Neural cell (in vitro differentiated cells): ENCODE results near the gene EPO. TPM values are rescaled to one million over a fixed set of nuclear protein-coding genes. Genes with fewer than 3 reads are reported as not detected.

Experiments used
- H2AFZ ChIP-seq: fragments of 200-600, 300-800 bp; sonication (generic), shearing (Covaris generic); 2 replicates; pipeline ENCODE4 v1.6.0; 2014; ENCODE audit warnings: low read depth, mild to moderate bottlenecking, antibody characterized with exemption, low read length, moderate library complexity
- H3F3A ChIP-seq: fragments of 200-600 bp; shearing (Covaris generic); 2 replicates; pipeline ENCODE4 v1.6.1; 2016; ENCODE audit warnings: mild to moderate bottlenecking, moderate library complexity, mixed read lengths, antibody characterized with exemption, low read length; ENCODE audit not compliant: insufficient read depth, poor library complexity, severe bottlenecking
- H3K27ac ChIP-seq: fragments of 200-600, 300-800 bp; sonication (generic), shearing (Covaris generic); 2 replicates; pipeline ENCODE4 v1.5.1; 2014; ENCODE audit warnings: mild to moderate bottlenecking, low read length, moderate library complexity
- H3K27me3 ChIP-seq: fragments of 300-800, 200-600 bp; sonication (generic), shearing (Covaris generic); 2 replicates; pipeline ENCODE4 v1.6.0; 2014; ENCODE audit warnings: mild to moderate bottlenecking, low read depth, low read length, moderate library complexity; ENCODE audit not compliant: insufficient read depth
- H3K36me3 ChIP-seq: fragments of 300-800, 200-600 bp; sonication (generic), shearing (Covaris generic); 2 replicates; pipeline ENCODE4 v1.5.1; 2014; ENCODE audit warnings: mild to moderate bottlenecking, antibody characterized with exemption, low read length, moderate library complexity; ENCODE audit not compliant: insufficient read depth
- H3K4me2 ChIP-seq: fragments of 300-800, 200-600 bp; sonication (generic), shearing (Covaris generic); 2 replicates; pipeline ENCODE4 v1.6.0; 2014; ENCODE audit warnings: mild to moderate bottlenecking, low read length
- H3K4me3 ChIP-seq: fragments of 300-800, 200-600 bp; sonication (generic), shearing (Covaris generic); 2 replicates; pipeline ENCODE4 v1.5.1; 2014; ENCODE audit warnings: mild to moderate bottlenecking, low read length, moderate library complexity
- H3K79me2 ChIP-seq: fragments of 200-600 bp; shearing (Covaris generic); replicated peaks from 2 replicates; pipeline ENCODE4 v1.6.0; 2014; ENCODE audit warnings: mild to moderate bottlenecking, low read length, moderate library complexity; ENCODE audit not compliant: insufficient read depth
- H3K9ac ChIP-seq: fragments of 300-800, 200-600 bp; sonication (generic), shearing (Covaris generic); 2 replicates; pipeline ENCODE4 v1.6.1; 2016; ENCODE audit warnings: mild to moderate bottlenecking, low read length, mixed read lengths
- H3K9me2 ChIP-seq: fragments of 200-600 bp; shearing (Covaris generic); 2 replicates; pipeline ENCODE4 v1.6.1; 2016; ENCODE audit warnings: mild to moderate bottlenecking, low read length, mixed read lengths; ENCODE audit not compliant: insufficient read depth
- H3K9me3 ChIP-seq: fragments of 200-600, 300-800 bp; sonication (generic), shearing (Covaris generic); 2 replicates; pipeline ENCODE4 v1.6.1; 2016; ENCODE audit warnings: mild to moderate bottlenecking, mixed run types, low read length, moderate library complexity, mixed read lengths
- H4K20me1 ChIP-seq: fragments of 200-600 bp; shearing (Covaris generic); 2 replicates; pipeline ENCODE4 v1.6.1; 2016; ENCODE audit warnings: mild to moderate bottlenecking, mixed run types; ENCODE audit not compliant: insufficient read depth
- CTCF ChIP-seq: fragments of 450-650 bp; IDR thresholded peaks from 2 replicates; pipeline ENCODE4 v1.5.1; 2014; ENCODE audit warnings: antibody characterized with exemption, mild to moderate bottlenecking, moderate library complexity; ENCODE audit not compliant: poor library complexity, severe bottlenecking
- EP300 ChIP-seq: fragments of 450-650 bp; conservative IDR thresholded peaks from 2 replicates; pipeline ENCODE4 v1.6.1; 2014; ENCODE audit warnings: antibody characterized with exemption, mild to moderate bottlenecking, moderate library complexity; ENCODE audit not compliant: poor library complexity, severe bottlenecking
- EZH2 ChIP-seq: fragments of 200-600, 300-800 bp; shearing (Covaris generic), sonication (generic); IDR thresholded peaks from 2 replicates; pipeline ENCODE4 v1.6.1; 2014; ENCODE audit warnings: antibody characterized with exemption, low read length, borderline replicate concordance, mild to moderate bottlenecking; ENCODE audit not compliant: insufficient read depth, poor library complexity, severe bottlenecking
- MXI1 ChIP-seq: fragments of 450-650 bp; conservative IDR thresholded peaks from 2 replicates; pipeline ENCODE4 v1.6.1; 2014; ENCODE audit warnings: antibody characterized with exemption, mild to moderate bottlenecking; ENCODE audit not compliant: poor library complexity, severe bottlenecking
- POLR2AphosphoS5 ChIP-seq: IDR thresholded peaks from 2 replicates; pipeline ENCODE4 v1.6.1; 2012
- RAD21 ChIP-seq: fragments of 450-650 bp; conservative IDR thresholded peaks from 2 replicates; pipeline ENCODE4 v1.6.1; 2014; ENCODE audit warnings: antibody characterized with exemption, mild to moderate bottlenecking, moderate library complexity
- SMC3 ChIP-seq: fragments of 450-650 bp; conservative IDR thresholded peaks from 2 replicates; pipeline ENCODE4 v1.6.1; 2014; ENCODE audit warnings: antibody characterized with exemption, mild to moderate bottlenecking, moderate library complexity; ENCODE audit not compliant: poor library complexity
- TAF1 ChIP-seq: IDR thresholded peaks from 2 replicates; pipeline ENCODE4 v1.6.1; 2012; ENCODE audit warnings: low read depth
- polyA plus RNA-seq: library from polyadenylated mRNA; depleted of rRNA; stranded (reverse); fragments of >200 nt; gene quantifications from 2 replicates; pipeline ENCODE4 v1.2.3, GENCODE V29; 2014
- TF ChIP-seq, protein P1 (sequence below): IDR thresholded peaks from 2 replicates; pipeline ENCODE4 v1.6.1; 2012; ENCODE audit warnings: borderline replicate concordance

EPO gene
- polyA plus RNA-seq, 1 donor from 2014 or later, result not detected

DNA sequence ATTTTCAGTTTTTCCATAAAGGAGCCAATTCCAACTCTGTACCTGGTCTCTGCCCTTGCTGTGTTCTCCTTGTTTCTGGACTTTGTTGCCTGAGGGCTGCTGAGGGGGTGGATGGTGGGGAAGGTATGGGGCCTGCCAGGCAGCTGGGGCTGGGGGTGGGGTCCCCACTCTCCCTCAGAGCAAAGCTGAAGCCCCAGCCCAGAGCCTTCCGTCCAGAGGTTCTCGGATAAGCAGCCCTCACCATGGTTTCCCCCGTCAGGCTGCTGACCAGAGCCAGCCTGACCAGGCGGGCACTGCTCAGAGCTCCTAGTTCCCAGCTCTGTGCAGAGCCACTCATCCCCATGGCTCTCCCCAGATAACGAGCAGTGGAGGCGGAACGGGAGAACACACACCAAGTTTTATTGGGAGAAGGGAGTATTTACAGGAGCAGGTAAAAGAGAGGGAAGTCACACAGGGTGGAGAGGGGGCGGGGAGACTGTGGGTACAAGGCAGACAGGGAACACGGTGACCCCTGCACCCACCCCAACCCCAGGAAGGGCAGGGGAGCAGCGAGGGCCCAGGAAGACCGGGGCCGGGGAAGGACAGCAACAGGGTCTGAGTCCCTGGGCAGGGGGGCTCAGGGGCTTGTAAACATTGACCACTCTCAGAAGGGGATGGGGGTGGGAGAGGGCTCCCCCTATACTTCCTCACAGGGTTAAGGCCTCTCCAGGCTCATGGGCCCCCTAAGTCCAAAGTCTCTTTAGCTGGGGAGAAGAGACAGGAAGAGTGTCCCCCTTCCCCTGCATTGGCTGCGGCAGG, 40.9 kb upstream of the EPO start:
- peaks cover 3% of the 10 kb centered on the region for H3K36me3 ChIP-seq
- H3K27me3 ChIP-seq, result no peaks in the 10 kb centered on the region
- no peak overlapping the region for H3K9ac ChIP-seq
- H3K9me2 ChIP-seq, result no peaks in the 10 kb centered on the region
- TF ChIP-seq TAF1 (no peak), EP300 (no peak), MXI1 (no peak), SMC3 (no peak)
- TF ChIP-seq, protein P1, sequence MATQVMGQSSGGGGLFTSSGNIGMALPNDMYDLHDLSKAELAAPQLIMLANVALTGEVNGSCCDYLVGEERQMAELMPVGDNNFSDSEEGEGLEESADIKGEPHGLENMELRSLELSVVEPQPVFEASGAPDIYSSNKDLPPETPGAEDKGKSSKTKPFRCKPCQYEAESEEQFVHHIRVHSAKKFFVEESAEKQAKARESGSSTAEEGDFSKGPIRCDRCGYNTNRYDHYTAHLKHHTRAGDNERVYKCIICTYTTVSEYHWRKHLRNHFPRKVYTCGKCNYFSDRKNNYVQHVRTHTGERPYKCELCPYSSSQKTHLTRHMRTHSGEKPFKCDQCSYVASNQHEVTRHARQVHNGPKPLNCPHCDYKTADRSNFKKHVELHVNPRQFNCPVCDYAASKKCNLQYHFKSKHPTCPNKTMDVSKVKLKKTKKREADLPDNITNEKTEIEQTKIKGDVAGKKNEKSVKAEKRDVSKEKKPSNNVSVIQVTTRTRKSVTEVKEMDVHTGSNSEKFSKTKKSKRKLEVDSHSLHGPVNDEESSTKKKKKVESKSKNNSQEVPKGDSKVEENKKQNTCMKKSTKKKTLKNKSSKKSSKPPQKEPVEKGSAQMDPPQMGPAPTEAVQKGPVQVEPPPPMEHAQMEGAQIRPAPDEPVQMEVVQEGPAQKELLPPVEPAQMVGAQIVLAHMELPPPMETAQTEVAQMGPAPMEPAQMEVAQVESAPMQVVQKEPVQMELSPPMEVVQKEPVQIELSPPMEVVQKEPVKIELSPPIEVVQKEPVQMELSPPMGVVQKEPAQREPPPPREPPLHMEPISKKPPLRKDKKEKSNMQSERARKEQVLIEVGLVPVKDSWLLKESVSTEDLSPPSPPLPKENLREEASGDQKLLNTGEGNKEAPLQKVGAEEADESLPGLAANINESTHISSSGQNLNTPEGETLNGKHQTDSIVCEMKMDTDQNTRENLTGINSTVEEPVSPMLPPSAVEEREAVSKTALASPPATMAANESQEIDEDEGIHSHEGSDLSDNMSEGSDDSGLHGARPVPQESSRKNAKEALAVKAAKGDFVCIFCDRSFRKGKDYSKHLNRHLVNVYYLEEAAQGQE, result no peak
- H3F3A ChIP-seq, result no peaks in the 10 kb centered on the region
- H3K79me2 ChIP-seq, result peaks cover 22% of the 10 kb centered on the region
- no peak overlapping the region for H3K4me3 ChIP-seq
- no peak overlapping the region for H3K27ac ChIP-seq
- H3K9me3 ChIP-seq, result no peaks in the 10 kb centered on the region
- no peaks in the 10 kb centered on the region for H4K20me1 ChIP-seq
- H2AFZ ChIP-seq, result no peak overlapping the region
- no peak overlapping the region for H3K4me2 ChIP-seq

- H4K20me1 ChIP-seq, result no peaks in the 10 kb centered on the region
- peaks cover 16% of the 10 kb centered on the region for H3K79me2 ChIP-seq
- no peak overlapping the region for H3K4me3 ChIP-seq
- peaks cover 3% of the 10 kb centered on the region for H3K36me3 ChIP-seq
- no peak overlapping the region for H2AFZ ChIP-seq
- H3K27me3 ChIP-seq, result no peaks in the 10 kb centered on the region
- H3K9me2 ChIP-seq, result no peaks in the 10 kb centered on the region
- H3K9ac ChIP-seq, result no peak overlapping the region
- H3F3A ChIP-seq, result no peaks in the 10 kb centered on the region
- TF ChIP-seq EZH2, result no peak
- TF ChIP-seq, protein P1, result no peak
- TF ChIP-seq RAD21, result no peak
- TF ChIP-seq CTCF, result no peak
- TF ChIP-seq TAF1, result no peak
- TF ChIP-seq SMC3, result no peak
- no peak for TF ChIP-seq MXI1
- no peak for TF ChIP-seq POLR2AphosphoS5
- no peak for TF ChIP-seq EP300
- H3K9me3 ChIP-seq, result no peaks in the 10 kb centered on the region
- H3K4me2 ChIP-seq, result no peak overlapping the region
- H3K27ac ChIP-seq, result no peak overlapping the region
These were observed 40.2 kb upstream of the EPO start for GRCh38 chr7:100679927-100680575.
